ENCODE data around the gene CCDC171. TPM values are rescaled to one million over a fixed set of nuclear protein-coding genes. Genes with fewer than 3 reads are reported as not detected.

Gene CCDC171
- total RNA-seq, 1 donor from 2014 or later: 3.3 TPM

GRCh38 chr9:15909297-15909696 lies 356.5 kb downstream of the CCDC171 start:
- H3K36me3 ChIP-seq (ENCODE audit: control insufficient read depth, insufficient read depth, low read length): no peaks in the 10 kb centered on the region
- no peaks in the 10 kb centered on the region for H3K27me3 ChIP-seq (ENCODE audit: control insufficient read depth, insufficient read depth, low read length)
- DNase-seq (ENCODE audit: low read depth): no peak
- no peak overlapping the region for H3K4me3 ChIP-seq (ENCODE audit: low read depth, low read length)
- TF ChIP-seq CTCF (IDR thresholded peaks at IDR 0.05; ENCODE audit: insufficient read depth, low read length, poor library complexity, severe bottlenecking): no peak

GRCh38 chr9:15915711-15916110 lies 362.9 kb downstream of the CCDC171 start:
- no peaks in the 10 kb centered on the region for H3K36me3 ChIP-seq (ENCODE audit: control insufficient read depth, insufficient read depth, low read length)
- TF ChIP-seq CTCF (IDR thresholded peaks at IDR 0.05; ENCODE audit: insufficient read depth, low read length, poor library complexity, severe bottlenecking): no peak
- no peaks in the 10 kb centered on the region for H3K27me3 ChIP-seq (ENCODE audit: control insufficient read depth, insufficient read depth, low read length)
- DNase-seq (ENCODE audit: low read depth): no peak
- no peak overlapping the region for H3K4me3 ChIP-seq (ENCODE audit: low read depth, low read length)

GRCh38 chr9:15927161-15927560 lies 374.3 kb downstream of the CCDC171 start:
- no peak for TF ChIP-seq CTCF (IDR thresholded peaks at IDR 0.05; ENCODE audit: insufficient read depth, low read length, poor library complexity, severe bottlenecking)
- H3K4me3 ChIP-seq (ENCODE audit: low read depth, low read length): no peak overlapping the region
- H3K36me3 ChIP-seq (ENCODE audit: control insufficient read depth, insufficient read depth, low read length): no peaks in the 10 kb centered on the region
- H3K27me3 ChIP-seq (ENCODE audit: control insufficient read depth, insufficient read depth, low read length): no peaks in the 10 kb centered on the region
- DNase-seq (ENCODE audit: low read depth): no peak

- Histone ChIP-seq H3K36me3 (ENCODE audit: control insufficient read depth, insufficient read depth, low read length) (no peaks in the 10 kb centered on the region), H3K27me3 (ENCODE audit: control insufficient read depth, insufficient read depth, low read length) (no peaks in the 10 kb centered on the region), H3K4me3 (ENCODE audit: low read depth, low read length) (no peak overlapping the region)
- no peak for DNase-seq (ENCODE audit: low read depth)
- no peak for TF ChIP-seq CTCF (IDR thresholded peaks at IDR 0.05; ENCODE audit: insufficient read depth, low read length, poor library complexity, severe bottlenecking)
These were observed 382.9 kb downstream of the CCDC171 start for GRCh38 chr9:15935661-15936305.

- no peak for DNase-seq (ENCODE audit: low read depth)
These were observed 383.6 kb downstream of the CCDC171 start for GRCh38 chr9:15936306-15936921.

More at GRCh38 chr9:15936306-15936921, 383.6 kb downstream of the CCDC171 start:
- Histone ChIP-seq H3K36me3 (ENCODE audit: control insufficient read depth, insufficient read depth, low read length) (no peaks in the 10 kb centered on the region), H3K4me3 (ENCODE audit: low read depth, low read length) (no peak overlapping the region), H3K27me3 (ENCODE audit: control insufficient read depth, insufficient read depth, low read length) (no peaks in the 10 kb centered on the region)
- no peak for TF ChIP-seq CTCF (IDR thresholded peaks at IDR 0.05; ENCODE audit: insufficient read depth, low read length, poor library complexity, severe bottlenecking)
